LoVo (cell line): ENCODE results near the gene STX19.
"Not testable (repeated sequence)": the region's sequence is repeated elsewhere in the genome, so short reads cannot be mapped to it uniquely, and the experiment has no call there.

ENCODE experiments used
- DNase-seq: peaks from one replicate; pipeline ENCODE4 v3.0.0-alpha.2; 2016; ENCODE audit warnings: low spot score

The STX19 gene

GRCh38 chr3:93973131-93974126, 55.0 kb downstream of the STX19 start, which contains the start of gene PROS1:
Gene PROS1 (minus strand): TSS chr3:93973896. CDS start chr3:93973749, 147 bp downstream.
- peak; percentile 59 for DNase-seq

DNA sequence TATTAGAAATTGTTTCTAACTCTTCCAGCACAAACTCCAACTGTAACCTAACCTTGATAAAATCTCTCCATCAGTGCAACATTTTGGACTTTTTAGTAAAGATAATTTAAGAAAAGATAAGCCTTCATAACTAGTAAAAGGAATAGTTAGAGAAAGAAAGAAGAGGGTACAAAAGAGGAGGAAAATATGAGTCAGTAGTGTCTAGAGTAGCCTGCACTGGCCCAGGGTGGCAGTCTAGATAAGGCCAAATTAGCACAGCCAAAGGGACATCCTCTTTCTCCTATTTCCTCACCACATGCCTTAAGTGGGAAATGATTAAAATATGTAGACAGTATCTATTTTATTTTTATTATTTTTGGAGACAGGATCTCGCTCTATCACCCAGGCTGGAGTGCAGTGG, 58.4 kb downstream of the STX19 start:
- DNase-seq, result no peak

DNA sequence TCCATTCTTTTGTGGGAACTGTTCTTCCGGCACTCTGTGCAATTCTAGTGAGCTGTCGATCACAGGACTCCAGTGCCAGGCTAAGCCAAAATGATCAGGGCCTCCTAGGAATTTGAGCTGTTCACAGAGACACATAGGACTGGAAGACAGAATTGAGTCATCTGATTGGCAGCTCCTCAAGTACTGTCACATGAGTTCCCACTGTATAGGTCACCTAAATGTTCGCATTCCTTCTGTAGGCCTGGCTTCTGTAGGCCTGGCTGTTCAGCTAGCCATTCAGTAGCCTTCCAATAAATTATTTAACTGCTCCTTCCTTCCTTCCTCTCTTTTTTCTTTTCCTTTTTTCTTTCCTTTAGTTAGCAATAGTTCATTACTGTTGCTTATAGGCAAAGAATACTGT, 59.0 kb downstream of the STX19 start:
- DNase-seq, result no peak

- DNase-seq, result not testable (repeated sequence)
Observed at GRCh38 chr3:93965106-93965505, 63.3 kb downstream of the STX19 start.
